Small intestine (tissue), 7 donors: ENCODE data around the gene EPHB4. TPM values are rescaled to one million over a fixed set of nuclear protein-coding genes. Genes with fewer than 3 reads are reported as not detected.

ENCODE experiments used
- DNase-seq, 2 donors: peaks; one replicate each; pipeline versions ENCODE4 v3.0.0 to v3.0.0-alpha.2; 2013
- FAIRE-seq: peaks from 2 replicates; lab custom pipeline; 2012; peaks lifted over from hg19 to GRCh38; lab: Jason Lieb, UNC
- H3K27ac ChIP-seq, 3 donors: one replicate each; pipeline ENCODE4 v1.5.1; 2013; ENCODE audit warnings: low read length in 2 of 3, mild to moderate bottlenecking in 2 of 3, control low read depth in 1 of 3, inconsistent platforms in 1 of 3, low read depth in 1 of 3, moderate library complexity in 1 of 3
- H3K27me3 ChIP-seq, 3 donors: one replicate each; pipeline ENCODE4 v1.6.1; 2013; ENCODE audit warnings: low read length in 3 of 3, inconsistent platforms in 1 of 3; ENCODE audit not compliant: control insufficient read depth in 3 of 3, insufficient read depth in 3 of 3
- H3K36me3 ChIP-seq, 3 donors: one replicate each; pipeline ENCODE4 v1.6.1; 2013; ENCODE audit warnings: low read length in 3 of 3, inconsistent platforms in 1 of 3, low read depth in 1 of 3, mild to moderate bottlenecking in 1 of 3, moderate library complexity in 1 of 3; ENCODE audit not compliant: control insufficient read depth in 3 of 3, insufficient read depth in 2 of 3
- H3K4me1 ChIP-seq, 3 donors: one replicate each; pipeline ENCODE4 v1.6.1; 2013; ENCODE audit warnings: low read length in 2 of 3, inconsistent platforms in 1 of 3, low read depth in 1 of 3, mild to moderate bottlenecking in 1 of 3, moderate library complexity in 1 of 3; ENCODE audit not compliant: control insufficient read depth in 3 of 3, insufficient read depth in 2 of 3
- H3K4me3 ChIP-seq, 3 donors: one replicate each; pipeline ENCODE4 v1.5.1; 2013; ENCODE audit warnings: low read length in 3 of 3, control low read depth in 1 of 3, inconsistent platforms in 1 of 3, low read depth in 1 of 3, mild to moderate bottlenecking in 1 of 3, moderate library complexity in 1 of 3
- H3K9me3 ChIP-seq, 2 donors: one replicate each; pipeline ENCODE4 v1.6.1; 2013; ENCODE audit warnings: low read depth in 1 of 2, low read length in 1 of 2; ENCODE audit not compliant: control insufficient read depth in 2 of 2, insufficient read depth in 1 of 2
- WGBS, 3 donors: extraction: QIAGEN DNeasy Blood & Tissue Kit; methylation state at CpG; one replicate each; pipeline ENCODE4 v1.1.7; 2013; 5-methylcytosine and 5-hydroxymethylcytosine counted together
- polyA plus RNA-seq, 4 donors: library from polyadenylated mRNA; stranded (reverse) in 3 of 4; unstranded in 1 of 4; fragments of 200-250 nt in 3 of 4; fragments of 120-200 nt in 1 of 4; gene quantifications; one replicate each; pipeline versions ENCODE4 v1.2.1 to v1.2.3, GENCODE V29; 2013
- donor health status: healthy with polysubstance abuse.
- donor health status: control.
- donor health status: control.
- donor health status: Bipolar disorder and iron deficiency.
- donor health status: healthy.

Gene EPHB4
- polyA plus RNA-seq, 4 donors, result 1.3 to 53.9 (median 20.0) TPM

DNA sequence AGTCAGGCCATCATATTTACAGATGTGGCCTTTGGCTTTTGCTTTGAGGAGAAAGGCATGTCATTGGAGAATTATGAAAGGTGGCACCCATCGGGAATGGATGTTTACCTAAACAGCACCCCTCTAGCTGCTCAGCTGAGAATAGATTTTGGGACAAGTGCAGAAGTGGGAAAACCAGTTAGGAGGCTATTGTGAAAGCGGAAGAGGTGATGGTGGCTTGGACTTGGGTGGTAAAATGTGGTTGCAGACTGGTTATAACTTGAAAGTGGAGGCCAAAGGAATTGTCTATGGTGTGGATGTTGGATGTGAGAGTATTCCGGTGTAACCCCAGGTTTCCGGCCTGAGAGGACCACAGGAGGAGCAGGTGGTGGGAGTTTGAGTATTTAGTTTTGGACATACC lies 20.0 kb upstream of the EPHB4 start:
- DNase-seq, result no peak
- WGBS, 3 donors, result 95 to 97% (median 97%) methylated on average over 4 of the region's 4 CpGs
- Histone ChIP-seq H3K27ac (no peak overlapping the region), H3K27me3 (no peaks in the 10 kb centered on the region), H3K4me3 (no peak overlapping the region), H3K36me3 (no peaks in the 10 kb centered on the region), H3K9me3 (no peaks in the 10 kb centered on the region), H3K4me1 (peaks cover 0 to 6% (median 2%) of the 10 kb centered on the region in 3 donors)
- FAIRE-seq, result no peak

DNA sequence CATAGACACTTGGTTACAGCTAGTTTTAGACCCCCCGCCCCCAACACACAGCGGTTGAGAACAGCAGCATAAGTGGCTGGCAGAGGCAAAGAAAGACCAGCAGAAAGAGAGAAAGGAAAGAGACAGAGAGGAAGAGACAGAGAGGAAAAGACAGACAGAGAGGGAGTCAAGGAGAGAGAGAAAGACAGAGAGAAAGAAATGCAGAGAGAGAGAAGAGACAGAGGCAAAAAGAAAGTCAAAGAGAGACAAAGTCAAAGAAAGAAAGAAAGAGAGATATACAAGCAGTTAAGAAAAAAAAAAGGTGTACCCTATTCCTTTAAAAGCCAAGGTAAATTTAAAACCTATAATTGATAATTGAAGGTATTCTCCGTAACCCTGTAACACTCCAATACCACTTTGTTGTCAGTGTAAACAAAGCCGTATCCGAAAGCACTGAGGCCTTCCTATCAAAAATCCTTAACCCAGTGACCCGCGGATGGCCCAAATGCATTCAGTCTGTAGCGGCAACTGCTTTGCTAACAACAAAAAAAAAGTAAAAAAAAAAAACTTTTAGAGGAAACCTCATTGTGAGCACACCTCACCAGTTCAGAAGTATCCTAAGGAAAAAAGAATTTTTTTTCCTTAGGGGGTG lies 13.3 kb upstream of the EPHB4 start:
- no peaks in the 10 kb centered on the region for H3K36me3 ChIP-seq
- H3K9me3 ChIP-seq, result no peaks in the 10 kb centered on the region
- H3K4me3 ChIP-seq, result no peak overlapping the region
- FAIRE-seq (no peak), DNase-seq (no peak)
- H3K4me1 ChIP-seq, result peaks cover 0 to 19% (median 0%) of the 10 kb centered on the region in 3 donors
- no peaks in the 10 kb centered on the region for H3K27me3 ChIP-seq
- 76 to 85% (median 81%) methylated on average over 8 of the region's 8 CpGs for WGBS, 3 donors
- no peak overlapping the region for H3K27ac ChIP-seq

DNA sequence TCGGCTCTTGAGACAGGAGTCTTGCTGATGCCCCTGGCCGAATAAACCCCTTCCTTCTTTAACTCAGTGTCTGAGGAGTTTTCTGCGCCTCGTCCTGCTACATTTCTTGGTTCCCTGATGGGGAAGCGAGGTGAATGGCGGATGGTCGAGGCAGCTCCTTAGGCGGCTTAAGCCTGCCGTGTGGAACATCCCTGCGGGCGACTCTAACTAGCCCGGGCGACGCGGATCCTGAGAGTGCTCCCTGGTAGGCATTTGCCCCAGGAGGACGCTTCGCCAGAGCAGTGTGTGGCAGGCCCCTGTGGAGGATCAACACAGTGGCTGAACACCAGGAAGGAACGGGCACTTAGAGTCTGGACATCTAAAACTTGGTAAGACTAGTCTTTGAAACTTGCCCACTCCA lies 12.0 kb upstream of the EPHB4 start:
- Histone ChIP-seq H3K27ac (no peak overlapping the region), H3K4me3 (no peak overlapping the region), H3K36me3 (no peaks in the 10 kb centered on the region), H3K9me3 (no peaks in the 10 kb centered on the region), H3K27me3 (no peaks in the 10 kb centered on the region), H3K4me1 (peaks cover 0 to 19% (median 0%) of the 10 kb centered on the region in 3 donors)
- FAIRE-seq (no peak), DNase-seq (no peak)
- 96 to 97% (median 96%) methylated on average over 18 of the region's 18 CpGs for WGBS, 3 donors

DNA sequence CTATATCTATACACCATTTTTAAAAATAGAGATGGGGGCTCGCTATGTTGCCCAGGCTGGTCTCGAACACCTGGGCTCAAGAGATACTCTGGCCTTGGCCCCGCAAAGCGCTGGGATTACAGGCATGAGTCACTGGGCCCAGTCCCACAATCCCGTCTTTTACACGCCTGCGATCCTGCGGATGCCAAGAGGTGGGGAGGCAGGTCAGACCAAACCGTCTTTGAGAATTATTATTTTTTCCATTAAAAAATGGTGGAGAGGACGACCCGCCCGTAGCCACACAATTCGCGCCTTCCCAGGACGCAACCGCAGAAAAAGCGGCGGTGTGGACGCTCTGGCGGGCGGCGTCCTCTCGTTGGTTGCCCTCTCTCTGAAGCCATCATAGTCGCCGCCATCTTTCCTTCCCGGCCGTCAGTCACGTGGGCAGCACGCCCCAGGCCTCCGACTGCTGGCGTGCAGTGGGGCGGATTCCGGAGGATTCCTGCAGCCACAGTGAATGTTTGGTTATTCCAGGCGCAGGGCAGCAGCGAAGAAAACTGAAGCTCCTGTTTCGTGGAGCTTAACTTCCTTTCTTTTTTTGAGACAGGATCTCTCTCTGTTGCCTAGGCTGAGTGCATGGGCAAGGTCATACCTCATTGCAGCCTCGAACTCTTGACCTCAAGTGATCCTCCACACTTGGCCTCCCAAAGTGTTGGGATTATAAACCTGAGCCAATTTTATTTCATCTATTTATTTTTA lies 9.9 kb upstream of the EPHB4 start:
- H3K9me3 ChIP-seq, result peaks cover 0 to under 1% of the 10 kb centered on the region in 2 donors
- H3K36me3 ChIP-seq, result peaks cover 0 to 3% (median 0%) of the 10 kb centered on the region in 3 donors
- DNase-seq, result peak; percentile 89 to 96
- H3K27ac ChIP-seq, result peak overlapping the region; percentile 52 to 95 (median 89)
- WGBS, 3 donors, result 2 to 4% (median 3%) methylated on average over 37 of the region's 37 CpGs
- peak overlapping the region in 2 of 3 donors; percentile 36 to 50 for H3K4me3 ChIP-seq
- H3K27me3 ChIP-seq, result no peaks in the 10 kb centered on the region
- no peak for FAIRE-seq
- H3K4me1 ChIP-seq, result peaks cover 0 to 19% (median 0%) of the 10 kb centered on the region in 3 donors

DNA sequence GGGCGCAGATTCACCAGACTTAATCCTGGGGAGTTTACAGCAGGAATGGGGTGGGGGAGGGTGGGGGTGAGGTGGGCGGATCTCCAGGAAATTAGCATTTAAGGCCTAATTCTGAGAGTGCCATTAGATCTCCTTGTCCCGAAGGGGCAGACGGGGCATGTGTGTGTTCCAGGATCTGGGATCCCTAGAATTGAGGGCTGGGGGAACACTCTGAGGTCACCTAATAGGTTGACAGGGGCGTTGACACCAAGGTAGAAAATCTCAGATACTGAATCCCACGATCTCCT lies 9.4 kb upstream of the EPHB4 start:
- H3K4me1 ChIP-seq, result peaks cover 0 to 19% (median 0%) of the 10 kb centered on the region in 3 donors

DNA sequence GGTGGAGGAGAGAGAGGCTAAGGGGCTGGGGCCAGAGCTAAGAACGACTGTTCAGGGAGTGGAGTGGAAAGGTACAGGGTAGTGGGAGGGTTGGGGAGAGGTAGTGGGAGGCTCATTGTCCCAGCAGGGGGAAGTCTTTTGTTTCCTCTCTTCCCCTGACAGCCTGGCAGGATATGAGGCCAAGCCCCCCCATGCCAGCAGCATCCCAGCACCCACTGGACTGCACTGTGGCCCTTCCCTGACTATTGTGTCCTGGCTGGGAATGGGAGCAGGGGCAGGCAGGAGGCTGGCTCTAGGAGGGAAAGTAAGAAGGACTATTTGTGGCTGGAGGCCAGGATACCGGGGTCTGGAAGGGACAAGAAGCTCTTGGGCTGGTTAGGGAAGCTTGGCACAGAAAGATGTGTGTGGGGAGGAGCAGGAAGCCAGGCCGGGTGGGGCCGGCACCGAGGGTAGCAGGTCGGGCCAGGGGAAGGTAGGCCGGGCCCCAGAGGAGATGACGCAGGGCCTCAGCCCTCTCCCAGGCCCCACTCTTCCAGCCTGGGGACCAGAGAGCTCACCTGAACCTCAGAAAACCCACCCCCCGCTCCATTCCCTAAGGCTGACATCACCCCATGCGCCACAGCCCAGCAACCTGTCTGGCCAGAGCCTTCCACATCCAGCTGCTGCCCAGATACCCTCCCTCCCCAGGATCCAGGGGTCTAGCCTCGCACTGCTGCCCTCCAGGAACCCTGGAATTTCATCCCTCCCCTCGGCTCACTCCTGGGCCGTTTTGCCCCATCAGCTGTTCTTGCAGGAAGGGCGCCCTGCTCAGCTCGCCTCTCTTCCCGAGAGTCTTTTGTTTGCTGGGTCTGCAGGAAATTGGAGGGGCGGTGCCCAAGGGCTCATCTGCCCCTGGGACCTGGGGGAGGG lies 8.8 kb upstream of the EPHB4 start:
- Histone ChIP-seq H3K9me3 (peaks cover 0 to 5% of the 10 kb centered on the region in 2 donors), H3K27me3 (no peaks in the 10 kb centered on the region), H3K4me3 (peak overlapping the region in 2 of 3 donors; percentile 15 to 36), H3K27ac (peak overlapping the region; percentile 64 to 95 (median 91)), H3K4me1 (peaks cover 0 to 22% (median 0%) of the 10 kb centered on the region in 3 donors), H3K36me3 (peaks cover 0 to 3% (median 0%) of the 10 kb centered on the region in 3 donors)
- DNase-seq, result peak; percentile 33 to 90
- FAIRE-seq, result no peak
- 9 to 40% (median 32%) methylated on average over 12 to 17 of the region's 17 CpGs for WGBS, 3 donors

More for the DNA sequence above, 9.4 kb upstream of the EPHB4 start:
- DNase-seq (no peak), FAIRE-seq (no peak)
- peaks cover 0 to 5% of the 10 kb centered on the region in 2 donors for H3K9me3 ChIP-seq
- H3K27ac ChIP-seq, result peak overlapping the region in 2 of 3 donors; percentile 91 to 95
- no peaks in the 10 kb centered on the region for H3K27me3 ChIP-seq
- 28 to 43% (median 29%) methylated on average over 6 of the region's 6 CpGs for WGBS, 3 donors
- H3K36me3 ChIP-seq, result peaks cover 0 to 3% (median 0%) of the 10 kb centered on the region in 3 donors
- peak overlapping the region in 2 of 3 donors; percentile 36 to 50 for H3K4me3 ChIP-seq

DNA sequence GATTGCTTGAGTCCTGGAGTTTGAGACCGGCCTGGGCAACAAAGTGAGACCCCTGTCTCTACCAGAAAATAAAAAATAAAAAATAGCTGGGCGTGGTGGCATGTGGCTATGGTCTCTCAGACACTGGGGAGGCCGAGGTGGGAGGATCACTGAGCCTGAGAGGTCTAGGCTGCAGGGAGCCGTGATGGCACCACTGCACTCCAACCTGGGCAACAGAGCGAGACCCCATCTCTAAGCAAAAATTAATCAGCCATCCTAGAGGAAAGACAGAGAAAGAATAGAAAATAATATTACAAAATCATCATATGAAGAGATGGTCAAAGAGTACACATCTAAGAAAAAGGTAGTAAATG lies 4.9 kb upstream of the EPHB4 start:
- Histone ChIP-seq H3K27me3 (no peaks in the 10 kb centered on the region), H3K36me3 (peaks cover 0 to 3% (median 0%) of the 10 kb centered on the region in 3 donors), H3K4me3 (no peak overlapping the region), H3K9me3 (peaks cover 0 to 5% of the 10 kb centered on the region in 2 donors), H3K4me1 (peaks cover 0 to 23% (median 0%) of the 10 kb centered on the region in 3 donors), H3K27ac (peak overlapping the region in 2 of 3 donors; percentile 20 to 44)
- 60 to 72% (median 62%) methylated on average over 5 of the region's 5 CpGs for WGBS, 3 donors
- FAIRE-seq, result no peak
- no peak for DNase-seq

DNA sequence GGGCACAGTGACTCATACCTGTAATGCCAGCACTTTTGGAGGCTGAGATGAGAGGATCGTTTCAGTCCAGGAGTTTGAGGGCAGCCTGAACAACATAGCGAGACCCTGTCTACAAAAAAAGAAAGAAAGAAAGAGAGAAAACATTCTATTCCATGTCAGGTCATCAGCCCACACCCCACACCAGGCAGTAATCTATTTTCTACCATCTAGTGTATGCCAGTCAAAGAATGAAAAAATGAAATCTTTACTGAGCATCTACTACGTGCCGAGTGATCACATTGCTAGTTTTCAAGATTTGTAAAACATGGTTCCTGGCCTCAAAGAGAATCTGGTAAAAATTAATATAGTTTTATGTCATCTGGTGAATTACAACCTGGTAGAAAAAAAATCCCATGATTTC lies 3.1 kb upstream of the EPHB4 start:
- 72 to 77% (median 76%) methylated on average over 4 of the region's 4 CpGs for WGBS, 3 donors
- Histone ChIP-seq H3K9me3 (peaks cover 0 to 5% of the 10 kb centered on the region in 2 donors), H3K27ac (no peak overlapping the region), H3K27me3 (no peaks in the 10 kb centered on the region), H3K4me1 (peaks cover 0 to 16% (median 0%) of the 10 kb centered on the region in 3 donors), H3K4me3 (no peak overlapping the region), H3K36me3 (peaks cover 0 to 3% (median 0%) of the 10 kb centered on the region in 3 donors)
- FAIRE-seq (no peak), DNase-seq (no peak)
